ENCODE measurements around the gene SYT10.
"Not testable (repeated sequence)": the region's sequence is repeated elsewhere in the genome, so short reads cannot be mapped to it uniquely, and the experiment has no call there.

Gene SYT10, protein sequence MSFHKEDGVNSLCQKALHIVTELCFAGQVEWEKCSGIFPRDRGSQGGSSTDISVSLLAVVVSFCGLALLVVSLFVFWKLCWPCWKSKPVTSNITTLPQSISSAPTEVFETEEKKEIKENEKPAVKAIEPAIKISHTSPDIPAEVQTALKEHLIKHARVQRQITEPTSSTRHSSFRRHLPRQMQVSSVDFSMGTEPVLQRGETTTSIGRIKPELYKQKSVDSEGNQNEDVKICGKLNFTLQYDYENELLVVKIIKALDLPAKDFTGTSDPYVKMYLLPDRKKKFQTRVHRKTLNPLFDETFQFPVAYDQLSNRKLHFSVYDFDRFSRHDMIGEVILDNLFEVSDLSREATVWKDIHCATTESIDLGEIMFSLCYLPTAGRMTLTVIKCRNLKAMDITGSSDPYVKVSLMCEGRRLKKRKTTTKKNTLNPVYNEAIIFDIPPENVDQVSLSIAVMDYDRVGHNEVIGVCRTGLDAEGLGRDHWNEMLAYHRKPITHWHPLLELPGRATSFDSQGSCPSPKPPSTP

DNA sequence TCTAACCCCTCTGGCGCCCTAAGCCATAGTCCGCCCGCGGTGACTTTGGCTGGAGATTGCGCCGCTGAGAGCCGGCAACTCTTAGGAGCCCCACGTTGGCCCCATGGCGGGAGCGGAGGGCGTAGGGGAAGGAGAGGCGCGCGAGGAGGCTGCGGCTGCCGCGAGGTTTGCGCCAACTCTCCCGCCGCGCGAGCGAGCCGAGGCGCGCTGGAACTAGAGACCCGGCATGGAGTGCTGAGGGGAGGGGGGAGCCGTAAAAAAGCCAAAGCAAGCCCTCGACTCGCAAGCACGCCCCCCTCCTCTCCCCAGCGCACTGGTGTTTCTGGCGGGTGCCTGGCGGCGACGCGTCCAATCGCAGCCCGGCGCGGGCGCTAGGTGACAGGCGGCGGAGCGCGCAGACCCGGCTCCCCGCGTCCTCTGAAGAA is at the start of gene SYT10:
SYT10 (minus strand) TSS at position 233 of the 425 bp plus-strand sequence. CDS start 297 bp downstream, outside the sequence.
- DNase-seq: no peak

DNA sequence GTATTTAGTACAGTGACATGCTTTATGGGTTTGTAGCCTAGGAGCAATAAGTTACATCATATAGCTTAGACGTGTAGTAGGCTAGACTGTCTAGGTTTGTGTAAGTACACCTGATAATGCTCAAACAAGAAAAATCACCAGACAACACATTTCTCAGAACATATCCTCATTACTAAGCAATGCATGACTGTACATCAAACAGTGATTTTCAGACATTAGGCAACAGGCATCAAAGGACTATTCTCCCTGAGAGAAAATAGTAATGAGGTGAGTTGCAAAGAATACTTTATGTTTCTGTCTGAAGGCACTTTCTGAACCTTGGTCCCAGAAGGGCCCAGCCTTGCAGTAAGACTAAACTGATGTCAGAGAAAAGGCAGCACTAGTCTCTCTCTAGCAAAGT is 48.4 kb upstream of the SYT10 start:
- DNase-seq: no peak

DNA sequence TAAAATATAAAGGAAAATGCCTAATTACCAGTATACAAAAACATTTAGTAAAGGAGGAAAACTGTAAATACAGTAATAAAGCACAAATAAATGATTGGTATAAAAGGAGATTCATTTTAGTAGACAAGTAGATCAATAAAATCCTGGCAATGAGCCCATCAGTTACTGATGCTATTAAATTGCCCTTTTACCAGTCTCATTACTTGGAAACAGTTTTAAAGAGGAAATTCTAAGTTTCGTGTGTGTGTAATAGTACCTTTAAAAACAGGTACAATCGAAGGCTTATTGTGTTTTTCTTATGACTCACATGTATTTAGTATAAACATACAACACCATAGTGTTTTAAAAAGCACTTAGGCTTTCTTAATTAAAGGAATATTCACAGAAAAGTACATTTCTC is 46.4 kb upstream of the SYT10 start:
- DNase-seq: no peak

DNA sequence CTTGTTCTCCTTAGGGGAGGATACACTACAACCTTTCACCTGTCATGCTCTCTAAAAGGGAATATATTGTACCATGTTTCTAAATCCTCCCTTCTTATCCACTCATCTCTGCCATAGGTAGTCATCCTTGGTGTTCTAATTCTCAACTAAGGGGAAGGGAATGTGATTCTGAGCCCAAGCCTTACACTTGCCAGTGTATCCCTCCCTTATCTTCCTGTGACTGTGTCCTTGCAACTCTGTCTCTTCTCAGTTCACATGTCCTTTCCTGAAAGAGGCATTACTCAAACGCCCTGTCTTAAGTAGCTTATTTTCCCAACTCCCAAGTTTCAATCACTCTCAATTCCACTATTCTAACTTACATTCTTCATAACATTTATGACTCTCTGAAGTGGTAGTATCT is 44.5 kb upstream of the SYT10 start:
- DNase-seq: no peak

DNA sequence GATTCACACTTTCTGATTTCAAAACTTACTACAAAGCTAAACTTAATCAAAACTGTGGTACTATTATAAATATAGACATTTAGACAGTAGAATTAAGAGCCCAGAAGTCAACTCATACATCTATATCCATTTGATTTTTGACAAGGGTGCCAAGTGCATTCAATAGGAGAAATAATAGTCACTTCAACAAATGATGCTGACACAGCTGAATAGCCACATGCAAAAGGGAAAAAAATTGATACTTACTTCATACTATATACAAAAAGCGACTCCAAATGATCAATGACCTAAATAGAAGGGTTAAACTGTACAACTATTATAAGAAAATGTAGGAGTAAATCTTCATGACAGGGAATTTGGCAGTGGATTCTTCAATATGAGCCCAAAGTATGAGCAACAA is 40.7 kb upstream of the SYT10 start:
- no peak for DNase-seq

DNA sequence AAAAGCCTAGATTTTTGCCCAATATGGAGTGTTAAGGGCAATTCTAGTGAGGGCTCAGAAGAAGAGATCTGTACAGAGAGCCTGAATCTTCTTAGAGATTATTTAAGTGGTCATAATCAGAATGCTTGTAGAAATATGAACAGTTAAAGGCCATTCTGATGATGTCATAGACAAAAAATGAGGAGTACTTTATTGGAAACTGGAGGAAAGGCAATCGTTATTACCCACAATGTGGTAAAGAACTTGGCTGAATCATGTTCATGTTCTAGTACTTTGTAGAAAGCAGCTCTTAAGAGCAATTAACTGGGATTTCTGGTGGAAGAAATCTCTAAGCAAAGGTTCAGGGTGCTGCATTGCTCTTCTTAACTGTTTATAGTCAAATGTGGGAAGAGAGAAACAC is 36.4 kb upstream of the SYT10 start:
- DNase-seq: no peak

DNA sequence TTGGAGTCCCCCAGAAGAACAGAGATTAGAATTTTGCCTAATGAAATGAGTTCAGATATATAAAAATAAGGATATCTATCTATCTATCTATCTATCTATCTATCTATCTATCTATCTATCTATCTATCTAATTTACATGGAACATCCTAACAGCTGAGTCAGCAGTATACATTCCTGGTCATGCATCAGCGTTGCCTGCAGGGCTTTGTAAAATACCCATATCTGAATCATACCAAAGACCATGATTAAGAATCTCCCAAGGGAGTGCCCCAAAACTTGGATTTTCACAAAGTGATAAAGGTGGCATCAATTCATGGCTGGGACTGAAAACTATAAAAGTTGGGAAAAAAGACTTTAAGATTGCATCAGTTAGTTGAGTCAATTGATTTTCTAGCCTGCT is 32.7 kb upstream of the SYT10 start:
- no peak for DNase-seq

DNA sequence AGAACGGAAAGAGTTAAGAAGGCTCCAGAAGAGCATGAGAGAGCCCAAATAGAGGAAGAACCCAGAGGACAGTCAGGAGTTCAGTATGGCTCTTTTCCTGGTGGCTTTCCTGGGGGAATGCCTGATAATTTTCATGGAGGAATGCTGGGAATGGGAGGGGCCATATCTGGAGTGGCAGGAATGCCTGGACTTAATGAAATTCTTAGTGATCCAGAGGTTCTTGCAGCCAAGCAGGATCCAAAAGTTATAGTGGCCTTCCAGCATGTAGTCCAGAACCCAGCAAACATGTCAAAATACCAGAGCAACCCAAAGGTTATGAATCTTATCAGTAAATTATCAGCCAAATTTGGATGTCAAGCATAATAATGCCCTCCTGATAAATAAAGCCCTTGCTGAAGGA is 15.5 kb upstream of the SYT10 start:
- DNase-seq: no peak

DNA sequence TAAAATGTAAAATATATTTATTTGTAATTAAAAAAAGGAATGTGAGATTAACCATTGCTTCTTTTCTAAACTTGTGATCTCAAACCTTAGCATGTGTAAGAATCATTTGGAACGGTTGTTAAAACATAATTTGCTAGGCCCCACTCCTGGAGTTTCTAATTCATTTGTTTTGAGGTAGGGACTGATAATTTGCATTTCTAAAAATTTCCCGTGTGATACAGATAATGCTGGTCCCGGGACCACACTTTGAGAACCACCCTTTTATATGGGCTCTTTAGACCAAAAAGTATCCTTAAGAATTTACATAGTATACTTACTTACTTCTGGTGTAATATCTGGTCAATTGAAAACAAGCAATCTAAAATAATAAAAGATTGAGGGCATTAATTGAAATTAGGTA is 10.9 kb upstream of the SYT10 start:
- no peak for DNase-seq

DNA sequence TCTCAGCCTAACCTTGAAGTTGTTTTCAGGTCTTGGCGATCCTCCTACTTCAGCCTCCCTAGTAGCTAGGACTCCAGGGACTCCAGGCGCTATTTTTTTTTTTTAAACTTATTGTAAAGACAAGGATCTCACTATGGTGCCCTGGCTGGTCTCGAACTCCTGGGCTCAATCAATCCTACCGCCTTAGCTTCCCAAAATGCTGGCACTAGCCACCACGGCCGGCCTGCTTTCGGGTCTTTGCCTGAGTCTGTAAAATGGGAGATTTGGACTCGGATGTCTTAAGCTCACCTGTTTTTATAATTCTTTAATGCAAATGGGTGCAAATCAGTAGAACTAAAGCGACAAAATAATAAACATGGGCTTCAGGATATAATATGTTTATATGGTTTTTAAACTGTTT is 858 bp upstream of the SYT10 start:
- DNase-seq: no peak

DNA sequence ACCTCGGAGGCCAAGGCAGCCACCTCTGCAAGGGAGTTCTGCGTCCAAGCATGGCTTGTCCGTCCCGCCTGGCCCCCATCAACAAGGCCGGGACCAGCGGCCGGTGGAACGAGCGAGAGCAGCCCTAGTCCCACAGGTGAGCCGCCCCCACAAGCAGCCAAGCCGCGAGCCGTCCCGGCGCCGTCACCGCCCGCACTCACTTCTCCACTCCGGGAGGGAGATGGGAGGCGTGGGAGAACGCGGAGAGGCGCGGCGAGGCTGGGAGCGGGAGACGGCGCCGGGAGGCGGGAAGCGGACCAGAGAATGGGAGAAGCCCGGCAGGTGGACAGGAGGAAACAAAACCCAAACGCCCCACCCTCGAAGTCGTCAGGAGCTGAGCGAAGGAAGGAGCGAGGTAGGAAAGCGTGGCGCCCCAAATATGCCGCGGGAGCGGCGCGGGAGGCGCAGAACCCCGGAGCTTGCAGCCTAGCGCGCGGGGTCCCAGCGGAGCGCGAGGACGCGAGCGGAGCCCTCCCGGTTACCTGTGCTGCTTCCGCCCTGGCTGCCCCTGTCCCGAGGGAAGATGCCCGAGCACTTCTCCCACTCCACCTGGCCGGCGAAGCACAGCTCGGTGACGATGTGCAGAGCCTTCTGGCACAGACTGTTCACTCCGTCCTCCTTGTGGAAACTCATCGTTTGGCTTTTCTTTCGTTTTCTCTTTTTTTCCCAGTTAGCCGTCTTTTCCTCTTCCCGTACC is 600 bp downstream of the SYT10 start:
- DNase-seq: no peak

DNA sequence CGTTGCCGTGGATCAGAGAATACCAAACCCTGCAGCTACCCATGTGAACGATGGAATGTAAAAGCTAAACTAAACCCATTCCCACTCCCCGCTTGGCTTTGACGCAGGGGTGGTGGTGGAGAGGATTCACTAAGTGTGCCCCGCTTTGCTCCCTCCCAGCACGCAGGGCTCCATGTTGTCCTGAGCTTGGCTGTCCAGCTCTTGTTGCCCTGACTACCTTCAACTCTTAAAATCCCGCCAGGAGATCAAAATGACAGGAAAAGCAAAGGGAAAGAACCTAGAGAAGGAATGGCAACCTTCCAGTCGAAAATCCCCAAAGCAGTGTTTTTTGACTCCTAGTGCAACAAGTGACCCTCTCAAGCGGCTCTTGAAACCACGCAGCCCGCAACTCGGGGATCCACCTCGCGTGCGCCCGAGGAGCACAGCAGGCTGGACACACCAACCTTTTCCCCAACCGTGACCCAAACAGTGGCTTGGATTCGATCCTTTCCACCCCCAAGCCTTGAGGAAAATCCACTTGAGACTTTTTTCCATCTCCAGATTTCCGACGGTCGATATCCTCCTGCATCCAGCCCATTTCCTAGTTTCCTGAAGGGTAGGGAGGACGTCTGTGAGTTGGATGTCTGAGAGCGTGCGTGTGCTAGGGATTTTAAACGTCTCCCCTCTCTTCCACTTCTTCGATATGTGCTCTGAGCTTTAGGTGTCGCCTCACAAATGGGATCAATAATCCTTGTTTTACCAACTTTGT is 1.4 kb downstream of the SYT10 start:
- DNase-seq: no peak

DNA sequence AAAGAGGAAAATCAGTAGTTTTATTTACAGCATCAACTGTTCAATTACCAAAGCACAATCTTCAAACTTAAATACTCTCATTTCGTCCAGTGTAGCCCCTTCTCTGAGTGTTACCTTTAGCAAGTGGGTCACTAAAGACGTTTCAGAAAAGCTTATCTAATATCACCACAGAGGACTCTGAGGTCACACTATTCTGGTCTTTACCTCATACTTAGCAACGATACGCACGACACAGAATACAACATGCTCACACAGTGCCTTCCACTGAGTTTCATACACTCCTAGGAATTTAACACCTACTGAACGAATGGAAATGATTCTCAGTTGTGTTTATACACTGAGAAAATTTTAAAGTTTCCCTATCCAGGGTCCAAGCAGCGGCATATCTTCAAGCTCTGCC is 2.0 kb downstream of the SYT10 start:
- DNase-seq: no peak

DNA sequence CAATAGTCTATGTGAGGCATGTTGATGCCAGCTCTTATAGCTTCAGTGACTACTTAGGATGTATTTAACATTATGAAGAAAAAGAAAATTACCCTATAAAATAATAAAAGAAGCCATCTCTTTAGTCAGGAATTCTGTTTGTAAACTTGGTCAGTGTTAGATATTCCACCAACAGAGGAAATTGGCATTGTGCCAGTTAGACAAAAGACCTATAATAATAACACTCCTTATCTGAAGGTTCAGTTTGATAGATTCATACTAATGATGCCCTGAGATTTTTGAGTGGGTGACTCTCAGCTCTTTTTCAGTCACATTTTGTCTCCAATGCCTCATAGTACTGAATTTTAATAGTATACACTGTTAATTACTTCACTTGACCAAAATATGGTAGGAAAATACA is 6.6 kb downstream of the SYT10 start:
- DNase-seq: no peak

DNA sequence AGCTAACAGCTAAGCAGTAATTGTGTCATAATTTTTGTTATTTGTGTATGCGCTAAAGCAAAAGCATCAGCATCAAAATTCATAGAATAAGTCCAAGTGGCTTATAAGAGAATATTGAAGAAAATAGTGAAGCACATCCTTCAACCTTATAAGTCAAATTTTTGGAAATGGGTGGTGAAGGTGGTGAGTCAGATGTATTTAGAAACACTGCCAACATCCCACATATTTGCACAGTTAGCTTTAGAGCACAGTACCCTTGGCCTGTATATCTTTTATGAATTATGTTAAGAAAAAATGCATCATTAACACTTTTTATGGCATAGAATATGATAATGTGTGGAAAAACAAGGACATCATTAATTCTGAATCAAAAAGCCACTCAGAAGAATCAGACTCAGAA is 8.0 kb downstream of the SYT10 start:
- no peak for DNase-seq

DNA sequence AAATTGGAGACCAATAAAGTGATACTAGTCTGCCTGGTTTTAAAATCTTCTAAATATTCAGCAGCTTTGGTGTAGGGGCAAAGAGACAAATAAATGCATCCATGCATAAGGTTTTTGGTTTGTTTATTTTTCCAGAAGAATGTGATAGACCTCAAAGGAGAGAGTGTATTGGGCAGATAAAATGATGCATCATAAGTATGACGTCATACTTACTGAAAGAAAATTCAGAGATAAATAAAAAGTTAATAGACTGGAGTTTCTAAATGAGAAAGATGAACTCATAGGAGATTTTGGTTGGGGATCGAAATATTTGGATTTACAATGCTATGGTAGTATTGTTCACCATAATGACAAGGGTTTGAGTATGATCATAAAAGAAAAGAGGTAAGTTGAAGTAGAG is 10.2 kb downstream of the SYT10 start:
- no peak for DNase-seq

DNA sequence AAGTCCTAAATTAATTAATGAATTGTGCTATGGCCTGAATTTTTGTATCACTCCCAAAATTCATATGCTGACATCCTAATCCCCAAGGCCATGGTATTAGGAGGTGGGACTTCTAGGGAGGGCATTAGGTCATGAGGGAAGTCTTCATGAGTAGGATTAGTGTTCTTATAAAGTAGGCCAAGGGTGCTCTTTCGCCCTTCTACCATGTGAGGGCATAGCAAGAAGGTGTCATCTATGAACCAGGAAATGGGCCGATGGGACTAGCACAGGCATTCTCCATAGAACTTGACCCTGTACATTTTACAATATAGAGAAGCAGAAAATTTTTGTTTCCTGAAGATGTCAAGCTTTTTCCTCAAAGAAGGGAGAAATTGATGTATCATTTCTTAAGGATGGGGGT is 12.5 kb downstream of the SYT10 start:
- DNase-seq: peak; percentile 5

DNA sequence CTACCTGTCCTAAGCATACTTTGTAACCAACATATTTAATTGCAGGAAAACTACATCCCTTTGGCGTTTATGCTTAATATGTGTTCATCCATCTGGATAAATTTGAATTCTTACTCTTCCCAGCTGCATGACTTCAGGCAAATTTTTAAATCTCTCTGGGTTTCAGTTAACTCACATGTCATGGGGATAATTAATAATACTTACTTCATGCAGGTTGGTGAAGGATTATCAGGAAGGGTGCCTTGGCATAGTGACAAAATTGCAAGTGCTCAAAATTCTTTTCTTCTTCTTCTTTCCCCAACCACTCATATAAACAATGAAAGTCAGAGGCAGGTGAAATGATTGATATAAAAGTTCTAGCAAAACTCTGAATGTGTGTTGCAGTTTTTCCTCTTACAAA is 15.9 kb downstream of the SYT10 start:
- no peak for DNase-seq

DNA sequence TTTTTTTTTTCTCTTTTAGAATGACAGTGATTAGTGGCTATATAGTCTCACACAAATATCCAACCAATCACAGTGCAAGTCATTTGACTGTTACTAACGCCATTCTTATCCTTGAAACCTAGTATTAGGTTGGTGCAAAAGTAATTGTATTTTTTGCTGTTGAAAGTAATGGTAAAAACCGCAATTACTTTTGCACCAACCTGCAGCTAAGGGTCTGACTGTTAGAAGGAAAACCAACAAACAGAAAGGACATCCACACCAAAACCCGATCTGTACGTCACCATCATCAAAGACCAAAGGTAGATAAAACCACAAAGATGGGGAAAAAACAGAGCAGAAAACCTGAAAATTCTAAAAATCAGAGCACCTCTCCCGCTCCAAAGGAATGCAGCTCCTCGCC is 27.2 kb downstream of the SYT10 start:
- DNase-seq: not testable (repeated sequence)

DNA sequence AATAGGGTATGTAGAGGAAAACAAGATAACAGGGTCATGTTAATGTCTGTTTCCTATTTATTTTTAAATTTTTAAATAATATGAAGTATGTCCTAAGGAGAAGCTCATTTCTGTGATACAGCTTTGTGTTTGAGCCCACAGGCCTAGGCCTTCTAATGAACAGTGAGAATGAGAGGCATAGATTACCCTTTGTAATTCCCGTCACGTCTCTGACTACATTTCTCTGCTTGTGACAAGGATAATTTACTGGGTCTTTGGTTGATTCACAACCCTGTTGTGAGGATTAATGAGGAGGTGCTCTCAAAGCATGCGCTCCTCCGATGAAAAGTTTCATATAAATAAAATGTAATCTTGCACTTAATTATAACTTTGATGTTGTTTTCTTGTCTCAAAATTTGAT is 56.1 kb downstream of the SYT10 start:
- no peak for DNase-seq

DNA sequence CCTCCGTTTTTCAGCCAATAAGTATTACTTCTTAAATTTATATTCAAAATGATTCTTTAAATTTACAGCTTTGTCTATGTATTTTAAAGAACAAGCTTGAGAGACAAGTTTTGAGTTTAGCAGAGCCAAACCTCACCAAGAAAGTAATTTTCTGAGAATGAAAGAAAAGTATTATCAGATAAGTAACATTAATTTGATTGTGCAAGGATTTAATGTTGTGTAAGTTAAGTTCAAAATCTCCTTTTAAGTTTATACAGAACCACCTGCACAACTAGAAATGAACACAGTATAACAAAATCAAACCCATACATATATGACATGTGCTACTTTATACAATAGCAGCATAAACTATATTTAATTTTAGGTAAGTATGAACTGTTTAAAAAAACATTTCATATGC is 63.5 kb downstream of the SYT10 start:
- no peak for DNase-seq

DNA sequence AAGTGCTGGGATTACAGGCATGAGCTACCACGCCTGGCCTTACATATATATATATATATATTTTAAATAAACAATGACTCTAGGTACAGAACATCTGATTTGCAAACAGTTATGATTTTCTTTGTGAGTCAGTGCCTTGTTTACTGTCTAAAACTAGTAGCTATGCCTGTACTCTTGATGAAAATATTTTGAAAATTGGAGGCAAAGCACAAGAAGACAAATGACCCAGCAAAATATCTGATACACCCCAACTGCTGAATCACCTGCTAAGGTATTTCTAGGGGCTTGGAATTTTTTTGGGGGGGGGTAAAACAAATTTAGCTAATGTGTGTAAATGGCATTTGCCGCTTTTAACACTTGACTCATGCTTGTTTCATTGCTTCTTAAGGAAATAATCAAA is 69.3 kb downstream of the SYT10 start:
- no peak for DNase-seq

DNA sequence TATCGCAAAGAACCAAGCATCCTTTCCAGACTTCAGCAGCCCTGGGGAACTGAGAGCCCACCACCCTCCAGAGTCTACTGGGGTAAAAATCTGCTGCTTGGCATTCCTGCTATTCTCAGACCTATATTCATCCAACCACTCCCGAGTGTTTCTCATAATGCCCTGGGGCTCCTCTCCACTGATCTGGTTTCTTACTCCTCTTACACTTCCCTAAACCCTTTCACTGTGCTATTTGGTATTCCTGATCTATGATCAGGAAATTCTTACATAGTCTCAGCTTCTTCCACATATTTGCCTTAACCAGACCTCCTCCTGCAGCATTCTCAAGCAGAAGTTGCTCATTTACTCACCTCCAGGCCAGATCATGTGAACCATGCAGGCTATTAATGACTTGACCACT is 82.4 kb downstream of the SYT10 start:
- DNase-seq: no peak

DNA sequence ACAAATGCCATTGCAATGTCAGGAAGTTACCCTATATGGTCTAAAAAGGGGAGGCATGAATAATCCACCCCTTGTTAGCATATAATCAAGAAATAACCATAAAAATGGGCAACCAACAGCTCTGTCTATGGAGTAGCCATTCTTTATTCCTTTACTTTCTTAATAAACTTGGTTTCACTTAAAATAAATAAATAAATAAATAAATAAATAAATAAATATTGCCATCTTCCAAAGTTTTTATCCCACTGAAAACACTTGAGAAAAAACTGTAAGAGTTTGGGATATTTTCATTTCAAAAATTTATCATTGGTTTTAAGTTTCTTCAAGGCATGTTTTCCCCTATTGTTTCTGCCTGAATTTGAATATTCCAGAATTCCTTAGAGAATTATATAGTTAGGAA is 89.8 kb downstream of the SYT10 start:
- DNase-seq: no peak
